Neutrophil (primary cell): ENCODE measurements around the gene CCDC190.
"Not testable (repeated sequence)": the region's sequence is repeated elsewhere in the genome, so short reads cannot be mapped to it uniquely, and the experiment has no call there.

Source experiments
- H3K27ac ChIP-seq: fragments of 200-600 bp; sonication (generic); 2 replicates; pipeline ENCODE4 v1.5.1; 2016; ENCODE audit warnings: mild to moderate bottlenecking, moderate library complexity
- H3K27me3 ChIP-seq: fragments of 200-600 bp; sonication (generic); 2 replicates; pipeline ENCODE4 v1.6.0; 2016; ENCODE audit warnings: mild to moderate bottlenecking
- H3K36me3 ChIP-seq: fragments of 200-600 bp; sonication (generic); 2 replicates; pipeline ENCODE4 v1.5.1; 2017
- H3K4me1 ChIP-seq, 2 experiments: fragments of 200-600 bp in 1 of 2; sonication (generic) in 1 of 2; 1 replicate in 1 of 2; 2 replicates in 1 of 2; pipeline versions ENCODE4 v1.5.1 to v1.6.1; 2013 to 2016; ENCODE audit warnings: low read depth in 1 of 2, low read length in 1 of 2, mild to moderate bottlenecking in 1 of 2, moderate library complexity in 1 of 2; ENCODE audit not compliant: control insufficient read depth in 1 of 2, insufficient read depth in 1 of 2
- H3K4me3 ChIP-seq, 2 experiments: fragments of 200-600 bp in 1 of 2; sonication (generic) in 1 of 2; 1 replicate in 1 of 2; 2 replicates in 1 of 2; pipeline ENCODE4 v1.5.1; 2013 to 2016; ENCODE audit warnings: low read depth in 1 of 2, low read length in 1 of 2, mild to moderate bottlenecking in 1 of 2, moderate library complexity in 1 of 2
- H3K9me3 ChIP-seq: fragments of 200-600 bp; sonication (generic); 2 replicates; pipeline ENCODE4 v1.5.1; 2016
- TF ChIP-seq, protein P1 (sequence below): fragments of 200-600 bp; sonication (generic); IDR thresholded peaks from 2 replicates; pipeline ENCODE4 v1.5.1; 2016; ENCODE audit warnings: antibody characterized with exemption

Gene CCDC190

DNA sequence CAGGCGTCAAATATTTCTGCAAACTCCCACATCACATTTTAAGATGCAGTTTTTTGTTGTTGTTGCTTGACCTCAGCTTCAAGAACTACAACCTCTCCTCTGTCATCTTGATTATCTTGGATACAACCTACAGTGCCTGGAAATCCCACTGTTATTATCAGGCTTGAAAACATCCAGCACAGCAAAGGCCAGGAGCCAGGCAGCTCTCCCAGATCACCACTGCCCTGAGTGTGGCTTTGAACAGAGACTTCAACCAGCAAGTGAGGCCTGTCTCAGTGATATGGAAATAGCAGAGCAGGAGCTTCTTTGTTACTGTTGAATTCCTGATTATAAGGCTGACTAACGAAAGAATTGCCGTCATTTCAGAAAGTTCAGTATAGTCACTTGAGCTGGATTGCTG lies 28.5 kb downstream of the CCDC190 start:
- no peaks in the 10 kb centered on the region for H3K36me3 ChIP-seq
- H3K27me3 ChIP-seq = peaks cover 36% of the 10 kb centered on the region
- H3K4me1 ChIP-seq = no peaks in the 10 kb centered on the region
- no peak overlapping the region for H3K27ac ChIP-seq
- no peaks in the 10 kb centered on the region for H3K9me3 ChIP-seq
- H3K4me3 ChIP-seq = no peak overlapping the region
- TF ChIP-seq, protein P1, sequence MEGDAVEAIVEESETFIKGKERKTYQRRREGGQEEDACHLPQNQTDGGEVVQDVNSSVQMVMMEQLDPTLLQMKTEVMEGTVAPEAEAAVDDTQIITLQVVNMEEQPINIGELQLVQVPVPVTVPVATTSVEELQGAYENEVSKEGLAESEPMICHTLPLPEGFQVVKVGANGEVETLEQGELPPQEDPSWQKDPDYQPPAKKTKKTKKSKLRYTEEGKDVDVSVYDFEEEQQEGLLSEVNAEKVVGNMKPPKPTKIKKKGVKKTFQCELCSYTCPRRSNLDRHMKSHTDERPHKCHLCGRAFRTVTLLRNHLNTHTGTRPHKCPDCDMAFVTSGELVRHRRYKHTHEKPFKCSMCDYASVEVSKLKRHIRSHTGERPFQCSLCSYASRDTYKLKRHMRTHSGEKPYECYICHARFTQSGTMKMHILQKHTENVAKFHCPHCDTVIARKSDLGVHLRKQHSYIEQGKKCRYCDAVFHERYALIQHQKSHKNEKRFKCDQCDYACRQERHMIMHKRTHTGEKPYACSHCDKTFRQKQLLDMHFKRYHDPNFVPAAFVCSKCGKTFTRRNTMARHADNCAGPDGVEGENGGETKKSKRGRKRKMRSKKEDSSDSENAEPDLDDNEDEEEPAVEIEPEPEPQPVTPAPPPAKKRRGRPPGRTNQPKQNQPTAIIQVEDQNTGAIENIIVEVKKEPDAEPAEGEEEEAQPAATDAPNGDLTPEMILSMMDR = no peak

DNA sequence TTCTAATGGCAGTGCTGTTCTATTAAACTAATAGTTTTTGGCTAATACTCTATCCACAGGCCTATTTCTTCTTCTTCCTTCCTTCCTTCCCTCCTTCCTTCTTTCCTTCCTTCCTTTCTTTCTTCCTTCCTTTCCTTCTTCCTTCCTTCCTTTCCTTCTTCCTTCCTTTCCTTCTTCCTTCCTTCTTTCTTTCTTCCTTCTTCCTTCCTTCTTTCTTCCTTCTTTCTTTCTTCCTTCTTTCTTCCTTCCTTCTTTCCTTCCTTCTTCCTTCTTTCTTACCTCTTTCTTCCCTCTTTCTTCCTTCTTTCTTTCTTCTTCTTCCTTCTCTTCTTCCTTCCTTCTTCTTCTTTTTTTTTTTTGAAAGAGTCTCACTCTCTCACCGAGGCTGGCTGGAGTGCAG lies 31.7 kb downstream of the CCDC190 start:
- TF ChIP-seq, protein P1 = no peak
- Histone ChIP-seq H3K27me3 (peaks cover 60% of the 10 kb centered on the region), H3K9me3 (no peaks in the 10 kb centered on the region), H3K4me1 (no peaks in the 10 kb centered on the region), H3K4me3 (no peak overlapping the region), H3K36me3 (no peaks in the 10 kb centered on the region), H3K27ac (no peak overlapping the region)

DNA sequence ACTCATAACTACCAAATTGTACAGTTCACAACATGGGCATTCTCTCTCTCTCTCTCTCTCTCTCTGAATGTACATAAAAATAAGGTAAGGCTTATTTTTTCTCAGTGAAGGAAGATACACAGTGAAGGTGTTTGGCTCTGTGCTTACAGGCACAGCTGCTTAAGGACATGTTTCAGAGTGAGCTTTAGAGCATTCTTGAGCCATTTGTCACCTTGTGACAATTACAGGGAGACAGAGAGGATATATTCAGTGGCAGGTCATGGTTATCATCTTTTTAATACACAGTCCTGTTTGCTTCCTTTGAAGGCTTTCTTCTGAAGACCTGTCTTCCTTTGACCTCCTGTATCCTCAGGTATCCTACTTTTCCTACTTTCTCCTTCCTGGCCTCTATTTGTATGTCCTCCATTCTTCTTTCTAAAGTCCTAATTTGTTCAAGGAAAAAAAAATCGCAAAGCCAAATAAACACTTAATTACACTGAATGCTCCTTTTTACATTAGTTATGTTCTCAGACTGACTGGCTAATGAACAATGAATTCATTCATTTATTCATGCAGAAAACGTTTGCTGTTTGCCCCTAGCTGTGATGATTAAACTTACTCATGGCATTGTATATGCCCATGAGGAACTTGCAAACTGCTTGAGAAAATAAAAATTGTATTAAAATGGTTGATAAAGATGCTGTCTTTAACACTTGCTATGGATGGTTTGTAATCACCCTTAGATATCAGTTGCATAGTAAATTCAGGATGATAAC lies 37.0 kb downstream of the CCDC190 start:
- no peak overlapping the region for H3K4me3 ChIP-seq

DNA sequence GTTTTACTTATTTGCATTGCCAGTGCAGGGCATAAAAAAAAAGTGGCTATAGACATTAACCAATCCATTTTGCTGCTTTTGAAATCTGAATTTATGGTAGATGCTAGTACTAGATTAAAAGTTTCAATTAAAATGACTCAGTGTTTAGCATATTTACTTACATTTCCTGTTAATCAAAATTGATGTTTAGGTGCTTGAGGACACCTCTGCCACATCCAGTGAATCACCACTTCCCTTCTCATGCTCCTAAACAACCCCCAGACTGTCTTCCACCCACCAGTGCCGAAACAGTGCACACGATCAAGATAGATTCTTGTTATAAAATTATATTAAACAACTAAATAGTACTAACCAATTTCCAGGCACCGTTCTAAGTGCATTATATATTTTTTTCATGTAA lies 37.7 kb downstream of the CCDC190 start:
- TF ChIP-seq, protein P1 = no peak
- Histone ChIP-seq H3K27ac (no peak overlapping the region), H3K27me3 (peaks cover 94% of the 10 kb centered on the region)

More for the DNA sequence above, 37.0 kb downstream of the CCDC190 start:
- Histone ChIP-seq H3K36me3 (no peaks in the 10 kb centered on the region), H3K9me3 (no peaks in the 10 kb centered on the region), H3K4me1 (peaks cover 0 to 3% of the 10 kb centered on the region in 2 experiments), H3K27me3 (peaks cover 91% of the 10 kb centered on the region), H3K27ac (no peak overlapping the region)
- TF ChIP-seq, protein P1 = no peak

DNA sequence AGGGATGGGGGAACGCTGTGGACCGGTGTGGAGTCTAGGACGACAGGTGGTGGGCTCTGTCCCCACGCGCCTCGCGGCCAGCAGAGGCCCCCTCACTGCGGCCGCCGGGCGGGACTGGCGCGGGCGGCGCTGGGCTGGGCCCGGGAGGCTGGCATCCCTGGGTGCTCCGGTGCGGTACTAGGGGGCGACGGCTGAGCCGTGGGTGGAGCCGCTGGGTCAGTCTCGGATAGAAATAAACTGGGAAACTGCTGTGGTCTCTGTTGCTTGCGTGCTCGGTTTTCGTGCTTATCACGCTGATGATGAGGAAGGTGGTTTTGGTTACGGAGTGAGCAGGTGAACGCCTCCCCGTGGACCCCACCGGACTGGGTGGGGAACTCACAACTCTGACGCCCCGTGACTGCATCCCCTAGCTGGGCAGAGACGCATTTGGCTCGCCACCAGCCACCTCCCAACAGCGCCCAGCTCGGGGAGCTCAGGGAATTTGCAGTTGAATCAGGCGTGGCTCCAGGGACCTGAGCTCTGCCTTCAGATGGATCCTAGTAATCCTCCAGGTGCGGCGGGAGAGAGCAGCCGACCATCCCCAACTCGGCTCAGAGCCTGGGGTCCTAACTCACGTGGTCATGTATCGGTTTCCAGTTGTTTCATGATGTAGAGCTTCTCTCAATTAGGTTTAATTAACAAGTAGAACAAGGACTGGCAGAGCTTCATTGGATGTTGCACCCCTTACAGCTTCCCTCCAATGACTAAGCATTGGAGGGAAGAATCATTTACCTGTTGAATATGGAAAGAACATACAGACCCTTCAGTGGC lies 38.4 kb downstream of the CCDC190 start:
- H3K9me3 ChIP-seq = no peaks in the 10 kb centered on the region
- TF ChIP-seq, protein P1 = no peak
- H3K4me3 ChIP-seq = no peak overlapping the region
- no peak overlapping the region for H3K27ac ChIP-seq
- peaks cover 98% of the 10 kb centered on the region for H3K27me3 ChIP-seq
- H3K4me1 ChIP-seq = peaks cover 0 to 3% of the 10 kb centered on the region in 2 experiments
- no peaks in the 10 kb centered on the region for H3K36me3 ChIP-seq

More for the DNA sequence above, 37.7 kb downstream of the CCDC190 start:
- H3K36me3 ChIP-seq = no peaks in the 10 kb centered on the region
- H3K4me1 ChIP-seq = peaks cover 0 to 3% of the 10 kb centered on the region in 2 experiments
- H3K4me3 ChIP-seq = no peak overlapping the region
- no peaks in the 10 kb centered on the region for H3K9me3 ChIP-seq

DNA sequence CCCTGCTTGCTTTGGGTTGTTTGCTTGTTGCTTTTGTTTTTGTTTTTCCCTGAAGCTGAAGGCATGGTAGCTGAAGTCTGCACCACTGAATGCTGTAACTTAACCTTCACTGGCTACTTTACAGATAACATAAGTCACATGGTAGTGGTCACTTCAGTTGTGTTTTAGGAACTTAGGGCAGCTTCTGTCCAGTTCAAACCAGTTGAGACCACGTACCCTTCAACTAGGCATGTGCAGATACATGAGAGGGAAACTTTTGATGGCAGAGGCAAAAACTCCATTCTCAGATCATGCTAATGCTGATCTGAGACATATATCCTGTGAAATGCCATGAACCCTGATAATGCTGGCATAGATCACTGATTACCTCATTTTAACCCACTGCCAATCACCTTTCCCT lies 42.3 kb downstream of the CCDC190 start:
- not testable (repeated sequence) for H3K9me3 ChIP-seq, H3K36me3 ChIP-seq, H3K4me1 ChIP-seq, H3K27ac ChIP-seq, H3K4me3 ChIP-seq
- peaks cover 59% of the 10 kb centered on the region for H3K27me3 ChIP-seq

DNA sequence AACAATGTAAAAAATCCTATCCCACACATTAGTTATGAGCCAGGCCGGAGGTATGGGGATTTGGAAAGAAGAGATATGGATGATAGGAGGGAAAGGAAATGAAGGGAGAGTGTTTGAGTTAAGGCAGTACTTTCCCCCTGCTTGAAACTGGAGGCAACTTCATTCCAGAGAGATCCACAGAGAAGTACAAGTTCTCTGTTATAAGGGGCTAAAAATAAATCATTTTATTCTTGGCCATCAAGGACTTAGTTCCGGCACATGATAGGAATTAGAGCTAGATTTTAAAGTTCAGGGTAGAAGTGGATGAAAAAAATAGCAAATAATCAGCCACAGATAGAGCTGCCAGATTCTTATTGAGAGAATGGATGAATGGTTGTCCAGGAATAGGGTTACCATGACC lies 42.8 kb downstream of the CCDC190 start:
- H3K27me3 ChIP-seq = peaks cover 54% of the 10 kb centered on the region
- not testable (repeated sequence) for H3K9me3 ChIP-seq, H3K4me1 ChIP-seq, H3K27ac ChIP-seq, H3K4me3 ChIP-seq, H3K36me3 ChIP-seq

DNA sequence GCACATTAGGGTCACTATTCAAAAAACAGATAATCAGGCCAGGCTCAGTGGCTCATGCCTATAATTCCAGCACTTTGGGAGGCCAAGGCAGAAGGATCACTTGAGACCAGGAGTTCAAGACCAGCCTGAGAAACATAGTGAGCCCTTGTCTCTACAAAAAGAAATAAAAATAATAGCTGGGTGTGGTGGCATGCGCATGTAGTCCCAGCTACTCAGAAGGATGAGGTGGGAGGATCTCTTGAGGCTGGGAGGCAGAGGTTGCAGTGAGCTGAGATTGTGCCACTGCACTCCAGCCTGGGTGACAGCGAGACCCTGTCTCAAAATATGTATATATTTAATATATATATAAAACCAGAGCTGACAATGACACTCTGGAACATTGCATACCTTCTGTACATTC lies 48.6 kb downstream of the CCDC190 start:
- H3K4me3 ChIP-seq, H3K36me3 ChIP-seq, H3K27me3 ChIP-seq, H3K9me3 ChIP-seq, H3K27ac ChIP-seq, H3K4me1 ChIP-seq: not testable (repeated sequence)
